Spleen (tissue), 11 donors: Measurements from ENCODE around the gene CACNA2D3. TPM values are rescaled to one million over a fixed set of nuclear protein-coding genes. Genes with fewer than 3 reads are reported as not detected.

ENCODE experiments used
- DNase-seq: peaks from one replicate; pipeline ENCODE4 v3.0.0-alpha.2; 2020
- H3K27ac ChIP-seq, 8 donors: fragments of 200-600 bp; sonication (generic) in 7 of 8; 1 replicate in 4 of 8; 2 replicates in 4 of 8; pipeline versions ENCODE4 v1.5.0 to v1.8.0; 2016 to 2021; ENCODE audit warnings: inconsistent platforms in 4 of 8, mild to moderate bottlenecking in 4 of 8, moderate library complexity in 1 of 8
- H3K27me3 ChIP-seq, 7 donors: fragments of 200-600 bp; sonication (generic) in 6 of 7; replicated peaks in 1 of 7; 1 replicate in 4 of 7; 2 replicates in 3 of 7; pipeline versions ENCODE4 v1.5.0 to v1.8.0; 2016 to 2021; ENCODE audit warnings: inconsistent platforms in 3 of 7, mild to moderate bottlenecking in 1 of 7
- H3K36me3 ChIP-seq, 6 donors: fragments of 200-600 bp; sonication (generic) in 5 of 6; 1 replicate in 4 of 6; 2 replicates in 2 of 6; pipeline versions ENCODE4 v1.5.0 to v1.8.0; 2016 to 2021; ENCODE audit warnings: inconsistent platforms in 2 of 6
- H3K4me1 ChIP-seq, 6 donors: fragments of 200-600 bp; sonication (generic) in 5 of 6; 1 replicate in 3 of 6; 2 replicates in 3 of 6; pipeline versions ENCODE4 v1.5.0 to v1.8.0; 2016 to 2021; ENCODE audit warnings: inconsistent platforms in 3 of 6
- H3K4me3 ChIP-seq, 8 donors: fragments of 200-600 bp; sonication (generic) in 7 of 8; 1 replicate in 4 of 8; 2 replicates in 4 of 8; pipeline versions ENCODE4 v1.5.0 to v1.8.0; 2016 to 2021; ENCODE audit warnings: inconsistent platforms in 4 of 8, mild to moderate bottlenecking in 4 of 8, moderate library complexity in 2 of 8
- H3K9me3 ChIP-seq, 8 donors: fragments of 200-600 bp; sonication (generic) in 7 of 8; 1 replicate in 4 of 8; 2 replicates in 4 of 8; pipeline versions ENCODE4 v1.5.0 to v1.8.0; 2016 to 2021; ENCODE audit warnings: inconsistent platforms in 4 of 8
- CTCF ChIP-seq, 11 experiments: fragments of 200-600 bp in 7 of 11; fragments of 450-650 bp in 4 of 11; sonication (generic) in 4 of 11; IDR thresholded peaks in 8 of 11; conservative IDR thresholded peaks in 3 of 11; 1 replicate in 7 of 11; 2 replicates in 4 of 11; pipeline versions ENCODE4 v1.4.0 to v1.8.0; 2016 to 2021; ENCODE audit warnings: antibody characterized with exemption in 11 of 11, inconsistent platforms in 4 of 11, mild to moderate bottlenecking in 1 of 11
- POLR2A ChIP-seq, 3 donors: fragments of 450-650 bp; IDR thresholded peaks; one replicate each; pipeline ENCODE4 v1.5.1; 2017; ENCODE audit warnings: antibody characterized with exemption in 3 of 3, mild to moderate bottlenecking in 1 of 3
- POLR2AphosphoS5 ChIP-seq, 3 donors: sonication (generic); formaldehyde crosslinking; IDR thresholded peaks; one replicate each; pipeline ENCODE4 v1.5.1; 2017; ENCODE audit warnings: antibody characterized with exemption in 3 of 3
- WGBS, 5 donors: extraction: QIAGEN DNeasy Blood & Tissue Kit in 3 of 5; methylation state at CpG; one replicate each; pipeline versions ENCODE4 v1.1.5 to v1.1.7; 2013 to 2018; 5-methylcytosine and 5-hydroxymethylcytosine counted together
- intact Hi-C: fragments of 100-400 bp; cut with DNase I; formaldehyde crosslinking; loops from one replicate; pipeline ENCODE4 v1.15.0; 2023; ENCODE audit warnings: low total_unique reads
- polyA plus RNA-seq, 3 donors: library from polyadenylated mRNA; stranded (reverse); fragments of 200-250 nt; gene quantifications; one replicate each; pipeline ENCODE4 v1.2.1, GENCODE V29; 2013
- total RNA-seq, 7 donors: library from RNA; depleted of rRNA in 3 of 7; stranded (reverse); fragments of >200 nt in 3 of 7; fragmentation: NEBNext Ultra II Directional in 4 of 7; extraction: Animal tissue kit (Norgen Biotek cat#: 25700) in 4 of 7; gene quantifications; one replicate each; pipeline versions ENCODE4 v1.1.0 to v1.2.1, GENCODE V29; 2016 to 2021
- donor health status: healthy with polysubstance abuse.
- donor health status: DM: no; HTN: no; CAD: no; lungs with moderate emphysema.
- donor health status: DM: no; HTN: no; CAD: no.
- donor health status: Bipolar disorder and iron deficiency.
- donor health status: healthy.
- donor health status: DM: no; HTN: no; CAD: no.
- donor health status: DM: yes; HTN: yes; CAD: no.

The CACNA2D3 gene
- total and polyA plus RNA-seq, 10 donors: 0.83 to 4.9 (median 2.9) TPM

- 74 to 86% (median 84%) methylated on average over 7 of the region's 7 CpGs for WGBS, 5 donors
Measured at GRCh38 chr3:55077726-55078125, 955.4 kb downstream of the CACNA2D3 start.

GRCh38 chr3:55078876-55079275 lies 956.5 kb downstream of the CACNA2D3 start:
- Histone ChIP-seq H3K27me3 (no peaks in the 10 kb centered on the region), H3K9me3 (no peaks in the 10 kb centered on the region), H3K36me3 (no peaks in the 10 kb centered on the region), H3K4me3 (no peak overlapping the region), H3K4me1 (no peaks in the 10 kb centered on the region), H3K27ac (no peak overlapping the region)
- intact Hi-C loops: no loop called here
- TF ChIP-seq POLR2A (IDR thresholded peaks at IDR 0.05) (no peak), POLR2AphosphoS5 (IDR thresholded peaks at IDR 0.05) (no peak), CTCF (IDR thresholded peaks at IDR 0.05 in 8 of 11, conservative IDR thresholded peaks at IDR 0.05 in 3 of 11) (no peak)
- no peak for DNase-seq
- 78 to 84% (median 81%) methylated on average over 6 to 7 of the region's 7 CpGs for WGBS, 5 donors

More at GRCh38 chr3:55077726-55078125, 955.4 kb downstream of the CACNA2D3 start:
- Histone ChIP-seq H3K27me3 (no peaks in the 10 kb centered on the region), H3K9me3 (no peaks in the 10 kb centered on the region), H3K27ac (no peak overlapping the region), H3K4me1 (no peaks in the 10 kb centered on the region), H3K4me3 (no peak overlapping the region), H3K36me3 (no peaks in the 10 kb centered on the region)
- intact Hi-C loops: no loop called here
- DNase-seq: no peak
- TF ChIP-seq POLR2AphosphoS5 (IDR thresholded peaks at IDR 0.05) (no peak), CTCF (IDR thresholded peaks at IDR 0.05 in 8 of 11, conservative IDR thresholded peaks at IDR 0.05 in 3 of 11) (no peak), POLR2A (IDR thresholded peaks at IDR 0.05) (no peak)

- 62 to 71% (median 65%) methylated on average over 5 of the region's 5 CpGs for WGBS, 5 donors
- H3K27ac ChIP-seq: no peak overlapping the region
- no peaks in the 10 kb centered on the region for H3K27me3 ChIP-seq
- intact Hi-C loops: no loop called here
- H3K4me3 ChIP-seq: no peak overlapping the region
- H3K9me3 ChIP-seq: no peaks in the 10 kb centered on the region
- no peaks in the 10 kb centered on the region for H3K36me3 ChIP-seq
- no peaks in the 10 kb centered on the region for H3K4me1 ChIP-seq
- no peak for DNase-seq
- TF ChIP-seq POLR2A (IDR thresholded peaks at IDR 0.05): no peak
- no peak for TF ChIP-seq CTCF (IDR thresholded peaks at IDR 0.05 in 8 of 11, conservative IDR thresholded peaks at IDR 0.05 in 3 of 11)
- no peak for TF ChIP-seq POLR2AphosphoS5 (IDR thresholded peaks at IDR 0.05)
Measured at GRCh38 chr3:55085231-55085630, 962.9 kb downstream of the CACNA2D3 start.

- no peaks in the 10 kb centered on the region for H3K36me3 ChIP-seq
- no peak overlapping the region for H3K27ac ChIP-seq
- DNase-seq: no peak
- H3K27me3 ChIP-seq: no peaks in the 10 kb centered on the region
- no peaks in the 10 kb centered on the region for H3K9me3 ChIP-seq
- intact Hi-C loops: no loop called here
- TF ChIP-seq POLR2A (IDR thresholded peaks at IDR 0.05) (no peak), CTCF (IDR thresholded peaks at IDR 0.05 in 8 of 11, conservative IDR thresholded peaks at IDR 0.05 in 3 of 11) (no peak), POLR2AphosphoS5 (IDR thresholded peaks at IDR 0.05) (no peak)
- WGBS, 5 donors: 46 to 67% (median 60%) methylated on average over 5 of the region's 5 CpGs
- no peak overlapping the region for H3K4me3 ChIP-seq
- H3K4me1 ChIP-seq: no peaks in the 10 kb centered on the region
Measured at GRCh38 chr3:55089211-55089610, 966.9 kb downstream of the CACNA2D3 start.
